PC-3 (cell line): ENCODE data around the gene HLA-DQA2. TPM values are rescaled to one million over a fixed set of nuclear protein-coding genes. Genes with fewer than 3 reads are reported as not detected.

Source experiments
- ATAC-seq: fragments of 200-7000 bp; cut with Tn5 transposase; 2 replicates; pipeline ENCODE4 v1.9.1; 2020; ENCODE audit warnings: mild to moderate bottlenecking, moderate library complexity
- BruUV-seq: library from RNA; stranded (reverse); fragments of 400-500 nt; replicated peaks from 2 replicates; lab custom pipeline; 2021; lab: Mats Ljungman, UMichigan
- CTCF ChIA-PET: fragments of 300-600 bp; sonication (Branson Sonifier 250); formaldehyde crosslinking; loops from one replicate; lab custom pipeline; 2022; ENCODE audit warnings: antibody characterized with exemption; lab: Charles Lee
- POLR2A ChIA-PET: fragments of 300-600 bp; sonication (Branson Sonifier 250); formaldehyde crosslinking; loops from one replicate; lab custom pipeline; 2022; ENCODE audit warnings: antibody characterized with exemption; ENCODE audit not compliant: unreplicated experiment; lab: Charles Lee
- DNase-seq: peaks from one replicate; pipeline ENCODE4 v3.0.0-alpha.2; 2015
- H2AFZ ChIP-seq: fragments of 300-600 bp; sonication (generic); 2 replicates; pipeline ENCODE4 v1.6.0; 2016; ENCODE audit warnings: antibody characterized with exemption, low read length
- H3F3A ChIP-seq: fragments of 300-600 bp; sonication (generic); one replicate; pipeline ENCODE4 v1.6.0; 2017; ENCODE audit warnings: antibody characterized with exemption, low read length, control low read depth, mild to moderate bottlenecking; ENCODE audit not compliant: unreplicated experiment
- H3K27ac ChIP-seq: fragments of 300-600 bp; sonication (generic); 2 replicates; pipeline ENCODE4 v1.5.1; 2016; ENCODE audit warnings: mild to moderate bottlenecking, low read length
- H3K27me3 ChIP-seq: fragments of 300-600 bp; sonication (generic); 2 replicates; pipeline ENCODE4 v1.6.1; 2016; ENCODE audit warnings: low read length, mixed read lengths
- H3K36me3 ChIP-seq: fragments of 300-600 bp; sonication (generic); 2 replicates; pipeline ENCODE4 v1.6.1; 2016; ENCODE audit warnings: low read depth, mixed run types, low read length, mixed read lengths
- H3K4me1 ChIP-seq: fragments of 300-600 bp; sonication (generic); 2 replicates; pipeline ENCODE4 v1.5.1; 2016; ENCODE audit warnings: low read length; ENCODE audit not compliant: insufficient read depth
- H3K4me2 ChIP-seq: fragments of 300-600 bp; sonication (generic); 2 replicates; pipeline ENCODE4 v1.6.0; 2016; ENCODE audit warnings: low read length
- H3K4me3 ChIP-seq: fragments of 300-600 bp; sonication (generic); 2 replicates; pipeline ENCODE4 v1.5.1; 2016; ENCODE audit warnings: mild to moderate bottlenecking, low read length, mixed read lengths
- H3K79me2 ChIP-seq: fragments of 300-600 bp; sonication (generic); 2 replicates; pipeline ENCODE4 v1.6.1; 2017; ENCODE audit warnings: low read length, mixed read lengths
- H3K9ac ChIP-seq: fragments of 300-600 bp; sonication (generic); 2 replicates; pipeline ENCODE4 v1.6.0; 2016; ENCODE audit warnings: mild to moderate bottlenecking, low read length
- H3K9me2 ChIP-seq: fragments of 300-600 bp; sonication (generic); replicated peaks from 2 replicates; pipeline ENCODE4 v1.6.1; 2016; ENCODE audit warnings: mixed run types, low read length, mixed read lengths
- H3K9me3 ChIP-seq: fragments of 300-600 bp; sonication (generic); 2 replicates; pipeline ENCODE4 v1.6.1; 2016; ENCODE audit warnings: low read length, mixed read lengths
- H4K20me1 ChIP-seq: fragments of 300-600 bp; sonication (generic); 2 replicates; pipeline ENCODE4 v1.6.1; 2016; ENCODE audit warnings: low read length, mixed read lengths
- CTCF ChIP-seq: fragments of 300-600 bp; sonication (generic); conservative IDR thresholded peaks from 2 replicates; pipeline ENCODE4 v1.5.1; 2017; ENCODE audit warnings: antibody characterized with exemption, low read depth, mild to moderate bottlenecking, low read length
- EZH2 ChIP-seq: fragments of 300-600 bp; sonication (generic); IDR thresholded peaks from one replicate; pipeline ENCODE4 v1.6.1; 2017; ENCODE audit warnings: antibody characterized with exemption, mild to moderate bottlenecking, low read length; ENCODE audit not compliant: unreplicated experiment
- EZH2phosphoT487 ChIP-seq: fragments of 300-600 bp; sonication (generic); IDR thresholded peaks from 2 replicates; pipeline ENCODE4 v1.6.1; 2018; ENCODE audit warnings: mild to moderate bottlenecking, antibody characterized with exemption, low read length, borderline replicate concordance
- intact Hi-C: fragments of 100-400 bp; cut with micrococcal nuclease; formaldehyde crosslinking; loops from 2 replicates; pipeline ENCODE4 v1.9.0; 2023
- total RNA-seq: library from RNA; depleted of rRNA; stranded (reverse); fragments of >200 nt; gene quantifications from 2 replicates; pipeline ENCODE4 v1.2.3, GENCODE V29; 2014

The HLA-DQA2 gene
- total RNA-seq, 1 experiment from 2014 or later: not detected

DNA sequence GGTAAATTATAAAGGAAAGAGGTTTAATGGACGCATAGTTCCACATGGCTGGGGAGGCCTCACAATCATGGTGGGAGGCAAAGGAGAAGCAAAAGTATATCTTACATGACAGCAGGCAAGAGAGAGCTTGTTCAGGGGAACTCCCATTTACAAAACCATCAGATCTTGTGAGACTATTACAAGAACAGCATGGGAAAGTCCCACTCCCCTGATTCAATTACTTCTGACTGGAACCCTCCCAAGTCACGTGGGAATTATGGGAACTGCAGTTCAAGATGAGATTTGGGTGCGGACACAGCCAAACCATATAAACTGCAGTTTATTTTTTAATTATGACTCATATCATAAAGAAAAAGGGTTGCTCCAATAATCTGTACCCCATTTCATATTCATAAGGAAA is 22.3 kb upstream of the HLA-DQA2 start:
- Histone ChIP-seq H4K20me1 (no peaks in the 10 kb centered on the region), H3K27ac (no peak overlapping the region), H3K27me3 (peaks cover 54% of the 10 kb centered on the region), H2AFZ (no peak overlapping the region), H3K4me3 (no peak overlapping the region), H3K9ac (no peak overlapping the region), H3K79me2 (no peaks in the 10 kb centered on the region), H3K9me3 (no peaks in the 10 kb centered on the region), H3K4me2 (no peak overlapping the region), H3K9me2 (no peaks in the 10 kb centered on the region), H3K4me1 (no peaks in the 10 kb centered on the region), H3K36me3 (no peaks in the 10 kb centered on the region), H3F3A (no peaks in the 10 kb centered on the region)
- BruUV-seq: no TSS peak
- no peak for TF ChIP-seq CTCF
- TF ChIP-seq EZH2phosphoT487: no peak
- TF ChIP-seq EZH2: no peak
- DNase-seq (no peak), ATAC-seq (no peak)
- CTCF ChIA-PET: no interaction called here
- intact Hi-C loops: no loop called here
- POLR2A ChIA-PET: no interaction called here

DNA sequence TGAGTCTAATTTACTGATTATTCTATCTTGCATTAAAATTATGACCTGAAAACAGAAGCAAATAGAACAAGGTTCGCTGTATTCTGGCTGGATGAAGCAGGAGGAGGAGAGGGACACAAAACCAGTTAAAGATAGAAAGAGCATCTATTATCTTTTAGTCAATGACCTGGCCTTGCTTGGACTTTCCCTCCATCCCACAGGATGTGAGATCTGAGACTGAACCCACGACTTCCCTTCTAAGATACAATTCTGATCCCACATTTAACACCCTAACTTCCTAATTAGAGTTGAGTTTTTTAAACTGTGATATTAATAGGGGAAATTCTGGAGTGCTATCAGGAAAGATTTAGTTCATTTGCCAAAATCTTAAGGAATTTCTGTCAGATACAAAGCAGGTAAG is 3.1 kb upstream of the HLA-DQA2 start:
- ATAC-seq (no peak), DNase-seq (no peak)
- no TSS peak for BruUV-seq
- Histone ChIP-seq H3K79me2 (no peaks in the 10 kb centered on the region), H4K20me1 (no peaks in the 10 kb centered on the region), H3K4me1 (no peaks in the 10 kb centered on the region), H3K4me3 (no peak overlapping the region), H3K9me3 (no peaks in the 10 kb centered on the region), H3K4me2 (no peak overlapping the region), H3K36me3 (no peaks in the 10 kb centered on the region), H3K9ac (no peak overlapping the region), H3K27ac (no peak overlapping the region), H2AFZ (no peak overlapping the region), H3F3A (no peaks in the 10 kb centered on the region), H3K9me2 (no peaks in the 10 kb centered on the region), H3K27me3 (peaks cover 69% of the 10 kb centered on the region)
- ChIA-PET CTCF (no interaction called here), POLR2A (no interaction called here)
- TF ChIP-seq EZH2 (no peak), CTCF (no peak), EZH2phosphoT487 (no peak)
- intact Hi-C loops: no loop called here

DNA sequence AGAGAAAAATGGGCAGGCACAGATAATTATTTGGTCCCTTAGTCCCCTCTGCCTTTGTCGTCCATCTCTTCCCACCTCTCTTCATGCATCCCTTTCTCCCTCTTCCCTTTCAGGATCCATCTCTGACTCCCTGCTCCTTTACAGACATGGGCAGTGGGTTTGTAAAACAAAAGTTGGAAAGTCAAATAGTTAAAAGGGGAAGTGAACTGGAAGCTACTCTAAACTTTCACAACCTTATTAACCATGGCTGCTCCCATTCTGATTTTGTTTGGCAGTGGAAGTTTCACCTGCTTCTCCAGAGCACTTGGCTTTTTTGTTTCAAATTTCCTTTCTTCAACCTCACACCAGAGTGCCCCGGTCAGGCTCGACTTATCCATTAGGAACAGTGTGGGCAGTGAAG is 1.2 kb downstream of the HLA-DQA2 start:
- no peaks in the 10 kb centered on the region for H3K79me2 ChIP-seq
- POLR2A ChIA-PET: no interaction called here
- DNase-seq: no peak
- no peaks in the 10 kb centered on the region for H3K9me3 ChIP-seq
- ATAC-seq: no peak
- CTCF ChIA-PET: no interaction called here
- no peaks in the 10 kb centered on the region for H3K9me2 ChIP-seq
- no TSS peak for BruUV-seq
- H3K4me3 ChIP-seq: no peak overlapping the region
- peaks cover 70% of the 10 kb centered on the region for H3K27me3 ChIP-seq
- no peak overlapping the region for H3K9ac ChIP-seq
- TF ChIP-seq EZH2 (no peak), CTCF (no peak), EZH2phosphoT487 (no peak)
- no peak overlapping the region for H3K27ac ChIP-seq
- H4K20me1 ChIP-seq: no peaks in the 10 kb centered on the region
- no peaks in the 10 kb centered on the region for H3K4me1 ChIP-seq
- no peaks in the 10 kb centered on the region for H3K36me3 ChIP-seq
- H2AFZ ChIP-seq: no peak overlapping the region
- no peak overlapping the region for H3K4me2 ChIP-seq
- intact Hi-C loops: no loop called here
- no peaks in the 10 kb centered on the region for H3F3A ChIP-seq
